Measurements from ENCODE around the gene P2RX7. TPM values are rescaled to one million over a fixed set of nuclear protein-coding genes. Genes with fewer than 3 reads are reported as not detected.
"Not testable (repeated sequence)": the region's sequence is repeated elsewhere in the genome, so short reads cannot be mapped to it uniquely, and the experiment has no call there.

The P2RX7 gene
- total and polyA plus RNA-seq, 2 donors (not counting 3 experiments of a cell fraction or from before 2014, with no cell fraction given) = 1.3 to 8.1 TPM

GRCh38 chr12:121158728-121159351 is 26.2 kb downstream of the P2RX7 start:
- H3K9ac ChIP-seq (replicated peaks; ENCODE audit: extremely low read depth, insufficient read depth, low read length); H3K9me1 ChIP-seq (replicated peaks; ENCODE audit: control insufficient read depth, extremely low read depth, insufficient read depth, low read length); DNase-seq (ENCODE audit: low read depth, low spot score); H3K4me1 ChIP-seq (ENCODE audit: control insufficient read depth, extremely low read depth, insufficient read depth, low read length); H3K4me2 ChIP-seq (ENCODE audit: insufficient read depth, low read length); H3K79me2 ChIP-seq (ENCODE audit: control insufficient read depth, insufficient read depth, low read length); H3K36me3 ChIP-seq (ENCODE audit: control insufficient read depth in 2 of 2, extremely low read depth in 1 of 2, insufficient read depth in 2 of 2, low read length in 2 of 2); H3K9me3 ChIP-seq (replicated peaks; ENCODE audit: control insufficient read depth, insufficient read depth, low read length); BruUV-seq (replicated peaks); FAIRE-seq; H4K20me1 ChIP-seq (replicated peaks; ENCODE audit: control insufficient read depth, extremely low read depth, insufficient read depth, low read length); POLR2A ChIA-PET; H3K27me3 ChIP-seq (ENCODE audit: control insufficient read depth in 2 of 2, insufficient read depth in 2 of 2, low read length in 2 of 2); H3K27ac ChIP-seq (ENCODE audit: insufficient read depth, low read depth, low read length); H2AFZ ChIP-seq (ENCODE audit: low read depth, low read length); H3K4me3 ChIP-seq (replicated peaks in 1 of 3; ENCODE audit: insufficient read depth in 1 of 3, low read depth in 1 of 3, low read length in 3 of 3); intact Hi-C loops (cut with micrococcal nuclease); dilution Hi-C loops (cut with MboI; ENCODE audit: extremely low pct_ligation_motif_present, low sequenced_read_pairs): not testable (repeated sequence)
- CTCF ChIA-PET = interaction anchor here (0.7 to 1.3 kb wide), 3 partner anchors 9 to 493 kb away, joined by 3 to 7 read pairs (median 3); partner anchors contain the start of gene P2RX7

GRCh38 chr12:121159467-121160307 is 27.0 kb downstream of the P2RX7 start:
- H3K9me3 ChIP-seq (replicated peaks; ENCODE audit: control insufficient read depth, insufficient read depth, low read length) = no peaks in the 10 kb centered on the region
- peaks cover 0 to 3% of the 10 kb centered on the region in 2 experiments for H3K27me3 ChIP-seq (ENCODE audit: control insufficient read depth in 2 of 2, insufficient read depth in 2 of 2, low read length in 2 of 2)
- no peaks in the 10 kb centered on the region for H4K20me1 ChIP-seq (replicated peaks; ENCODE audit: control insufficient read depth, extremely low read depth, insufficient read depth, low read length)
- H3K27ac ChIP-seq (ENCODE audit: insufficient read depth, low read depth, low read length) = no peak overlapping the region
- DNase-seq (ENCODE audit: low read depth, low spot score) (no peak), FAIRE-seq (no peak)
- no peak overlapping the region for H3K9ac ChIP-seq (replicated peaks; ENCODE audit: extremely low read depth, insufficient read depth, low read length)
- dilution Hi-C loops (cut with MboI; ENCODE audit: extremely low pct_ligation_motif_present, low sequenced_read_pairs) = no loop called here
- no peaks in the 10 kb centered on the region for H3K9me1 ChIP-seq (replicated peaks; ENCODE audit: control insufficient read depth, extremely low read depth, insufficient read depth, low read length)
- intact Hi-C loops (cut with micrococcal nuclease) = no loop called here
- no peak overlapping the region for H3K4me2 ChIP-seq (ENCODE audit: insufficient read depth, low read length)
- no peak overlapping the region for H3K4me3 ChIP-seq (replicated peaks in 1 of 3; ENCODE audit: insufficient read depth in 1 of 3, low read depth in 1 of 3, low read length in 3 of 3)
- H3K36me3 ChIP-seq (ENCODE audit: control insufficient read depth in 2 of 2, extremely low read depth in 1 of 2, insufficient read depth in 2 of 2, low read length in 2 of 2) = no peaks in the 10 kb centered on the region
- no peaks in the 10 kb centered on the region for H3K79me2 ChIP-seq (ENCODE audit: control insufficient read depth, insufficient read depth, low read length)
- H2AFZ ChIP-seq (ENCODE audit: low read depth, low read length) = no peak overlapping the region
- ChIA-PET POLR2A (no interaction called here), CTCF (interaction anchor here (0.7 to 1.3 kb wide), 3 partner anchors 8 to 494 kb away, joined by 3 to 7 read pairs (median 3); partner anchors contain the start of gene P2RX7)
- H3K4me1 ChIP-seq (ENCODE audit: control insufficient read depth, extremely low read depth, insufficient read depth, low read length) = no peaks in the 10 kb centered on the region
- TF ChIP-seq POLR2AphosphoS5 (IDR thresholded peaks at IDR 0.05; ENCODE audit: insufficient read depth, low read depth, low read length) = no peak
- no peak for TF ChIP-seq GATA2 (IDR thresholded peaks at IDR 0.05; ENCODE audit: insufficient read depth, insufficient read length, low read depth, low read length)
- TF ChIP-seq MYC (IDR thresholded peaks at IDR 0.05; ENCODE audit: low read depth, low read length) = no peak
- no peak for TF ChIP-seq CTCF (IDR thresholded peaks at IDR 0.05; ENCODE audit: extremely low read depth in 1 of 2, insufficient read depth in 1 of 2, low read depth in 1 of 2, low read length in 2 of 2)
- no peak for TF ChIP-seq MAX (IDR thresholded peaks at IDR 0.05; ENCODE audit: insufficient read depth, insufficient read length)
- BruUV-seq (replicated peaks) = no TSS peak

Measured in endothelial cell of umbilical vein (primary cell).